ENCODE measurements around the gene FOXJ1. TPM values are rescaled to one million over a fixed set of nuclear protein-coding genes. Genes with fewer than 3 reads are reported as not detected.
A peak's percentile ranks its signal among the peaks of the same experiment; 100 is the strongest.

The FOXJ1 gene
- total and polyA plus RNA-seq, 2 of the 13 experiments (the other 11 are each of a cell fraction or from before 2014, with no cell fraction given) = 0.98 to 1.6 TPM

GRCh38 chr17:76182016-76182764 lies 41.1 kb upstream of the FOXJ1 start (continued):
- TF ChIP-seq IKZF4 (CRISPR knock-in tag; IDR thresholded peaks at IDR 0.05; ENCODE audit: borderline replicate concordance, low read depth, not compliant biosample characterization) (no peak), ZNF280B (CRISPR knock-in tag; IDR thresholded peaks at IDR 0.05; ENCODE audit: borderline replicate concordance) (no peak), HNRNPL (IDR thresholded peaks at IDR 0.05; ENCODE audit: low read depth, low read length) (no peak), ZNF646 (CRISPR knock-in tag; IDR thresholded peaks at IDR 0.05) (peak; percentile 46; the same call in 1 of the 2 replicates), ZNF33A (CRISPR knock-in tag; IDR thresholded peaks at IDR 0.05; ENCODE audit: borderline replicate concordance) (no peak), SYNCRIP (IDR thresholded peaks at IDR 0.05; ENCODE audit: insufficient read depth, low read depth, low read length) (no peak), ZNF724P (CRISPR knock-in tag; IDR thresholded peaks at IDR 0.05; ENCODE audit: borderline replicate concordance) (peak; percentile 50; the same call in 1 of the 2 replicates), PCBP1 (IDR thresholded peaks at IDR 0.05; ENCODE audit: borderline replicate concordance, low read depth, low read length) (no peak), ZBTB7B (CRISPR knock-in tag; IDR thresholded peaks at IDR 0.05) (0 out of 2 replicates have a peak, but pooled peaks have one; percentile 38), EP300 (IDR thresholded peaks at IDR 0.05; ENCODE audit: low read depth in 2 of 2, low read length in 2 of 2) (peak in 1 of 2 experiments; percentile 21; a peak in 1 of 4 replicates), EP300 (CRISPR knock-in tag; IDR thresholded peaks at IDR 0.05; ENCODE audit: borderline replicate concordance) (no peak; the same call in 1 of the 2 replicates), NFYC (CRISPR knock-in tag; IDR thresholded peaks at IDR 0.05) (no peak), MED1 (CRISPR knock-in tag; IDR thresholded peaks at IDR 0.05) (peak; percentile 26; the same call in 1 of the 2 replicates), TFDP1 (CRISPR knock-in tag; IDR thresholded peaks at IDR 0.05; ENCODE audit: borderline replicate concordance) (peak; percentile 54; the same call in 1 of the 2 replicates), ATF5 (CRISPR knock-in tag; IDR thresholded peaks at IDR 0.05; ENCODE audit: low read depth) (no peak), HNRNPUL1 (IDR thresholded peaks at IDR 0.05; ENCODE audit: low read depth, low read length) (no peak)
